Activated naive CD8-positive, alpha-beta T cell treated with anti-CD3 and anti-CD28 coated beads for 36 hours (primary cell): ENCODE data around the gene BTC. TPM values are rescaled to one million over a fixed set of nuclear protein-coding genes. Genes with fewer than 3 reads are reported as not detected.
"Not testable (repeated sequence)": the region's sequence is repeated elsewhere in the genome, so short reads cannot be mapped to it uniquely, and the experiment has no call there.

Source experiments
- DNase-seq: peaks from one replicate; pipeline ENCODE4 v3.0.0; 2021
- H3K27ac Mint-ChIP-seq: one replicate; pipeline ENCODE4 v1.8.0; 2022; ENCODE audit warnings: mild to moderate bottlenecking, moderate library complexity, mixed read lengths
- H3K27me3 Mint-ChIP-seq: one replicate; pipeline ENCODE4 v1.8.0; 2022; ENCODE audit warnings: mild to moderate bottlenecking, mixed read lengths
- H3K36me3 Mint-ChIP-seq: one replicate; pipeline ENCODE4 v1.8.0; 2021; ENCODE audit warnings: mild to moderate bottlenecking, mixed read lengths
- H3K4me1 Mint-ChIP-seq: one replicate; pipeline ENCODE4 v1.8.0; 2021; ENCODE audit warnings: mixed read lengths
- H3K4me3 Mint-ChIP-seq: one replicate; pipeline ENCODE4 v1.8.0; 2022; ENCODE audit warnings: mild to moderate bottlenecking, moderate library complexity, mixed read lengths
- H3K9me3 Mint-ChIP-seq: one replicate; pipeline ENCODE4 v1.8.0; 2022; ENCODE audit warnings: mixed read lengths
- total RNA-seq, 2 experiments: library from RNA; stranded (reverse); gene quantifications; one replicate each; pipeline ENCODE4 v1.2.3, GENCODE V29; 2021

The BTC gene
- total RNA-seq, 2 experiments from 2014 or later: not detected

DNA sequence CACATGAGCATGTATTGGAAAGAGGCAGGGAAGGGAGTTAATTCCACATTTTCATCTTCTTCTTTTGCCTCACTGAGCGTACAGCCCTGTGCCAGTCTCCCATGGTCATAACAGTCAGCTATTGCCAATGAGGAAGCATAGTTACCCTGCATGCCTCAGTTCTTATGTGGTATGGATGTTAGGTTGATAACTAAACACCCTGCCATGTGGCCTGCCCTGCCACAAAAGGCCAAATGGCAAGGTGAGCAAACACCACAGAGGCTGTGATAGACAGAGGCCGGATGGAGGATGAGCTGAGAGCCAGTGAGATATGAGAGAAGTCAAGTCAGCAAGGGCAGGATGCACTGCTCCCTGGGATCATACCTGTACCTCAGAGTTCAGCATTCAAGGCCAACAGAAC lies 59.3 kb downstream of the BTC start:
- DNase-seq: no peak
- no peaks in the 10 kb centered on the region for H3K36me3 Mint-ChIP-seq
- H3K9me3 Mint-ChIP-seq: no peaks in the 10 kb centered on the region
- H3K27me3 Mint-ChIP-seq: no peaks in the 10 kb centered on the region
- H3K4me1 Mint-ChIP-seq: no peaks in the 10 kb centered on the region
- no peak overlapping the region for H3K4me3 Mint-ChIP-seq
- H3K27ac Mint-ChIP-seq: no peak overlapping the region

GRCh38 chr4:74733756-74734155 lies 60.6 kb downstream of the BTC start:
- Mint-ChIP-seq H3K9me3 (no peaks in the 10 kb centered on the region), H3K4me1 (no peaks in the 10 kb centered on the region), H3K4me3 (no peak overlapping the region), H3K36me3 (no peaks in the 10 kb centered on the region), H3K27me3 (peaks cover 5% of the 10 kb centered on the region), H3K27ac (no peak overlapping the region)
- no peak for DNase-seq

GRCh38 chr4:74724979-74725378 lies 69.3 kb downstream of the BTC start:
- H3K4me3 Mint-ChIP-seq: no peak overlapping the region
- no peaks in the 10 kb centered on the region for H3K36me3 Mint-ChIP-seq
- no peaks in the 10 kb centered on the region for H3K4me1 Mint-ChIP-seq
- H3K27me3 Mint-ChIP-seq: peaks cover 29% of the 10 kb centered on the region
- DNase-seq: no peak
- no peak overlapping the region for H3K27ac Mint-ChIP-seq
- no peaks in the 10 kb centered on the region for H3K9me3 Mint-ChIP-seq

DNA sequence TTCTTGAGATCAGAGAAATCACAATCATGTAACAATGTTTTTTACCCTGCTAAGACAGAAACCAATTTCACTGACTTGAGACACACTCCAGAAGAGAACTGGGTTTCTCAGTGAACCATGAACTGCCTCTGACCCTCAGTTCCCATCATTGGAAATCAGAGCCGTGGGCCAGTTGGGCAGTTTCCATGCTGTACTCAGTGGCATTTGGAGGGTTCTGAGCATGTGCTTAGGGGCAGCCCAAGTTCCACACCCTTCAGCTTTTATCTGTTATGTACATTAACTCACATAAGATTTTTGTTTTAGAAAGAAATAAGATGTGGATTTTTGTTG lies 77.9 kb downstream of the BTC start:
- no peak for DNase-seq
- peaks cover 2% of the 10 kb centered on the region for H3K4me1 Mint-ChIP-seq
- peaks cover 9% of the 10 kb centered on the region for H3K9me3 Mint-ChIP-seq
- peaks cover 4% of the 10 kb centered on the region for H3K27me3 Mint-ChIP-seq
- no peak overlapping the region for H3K27ac Mint-ChIP-seq
- H3K36me3 Mint-ChIP-seq: no peaks in the 10 kb centered on the region
- H3K4me3 Mint-ChIP-seq: no peak overlapping the region

DNA sequence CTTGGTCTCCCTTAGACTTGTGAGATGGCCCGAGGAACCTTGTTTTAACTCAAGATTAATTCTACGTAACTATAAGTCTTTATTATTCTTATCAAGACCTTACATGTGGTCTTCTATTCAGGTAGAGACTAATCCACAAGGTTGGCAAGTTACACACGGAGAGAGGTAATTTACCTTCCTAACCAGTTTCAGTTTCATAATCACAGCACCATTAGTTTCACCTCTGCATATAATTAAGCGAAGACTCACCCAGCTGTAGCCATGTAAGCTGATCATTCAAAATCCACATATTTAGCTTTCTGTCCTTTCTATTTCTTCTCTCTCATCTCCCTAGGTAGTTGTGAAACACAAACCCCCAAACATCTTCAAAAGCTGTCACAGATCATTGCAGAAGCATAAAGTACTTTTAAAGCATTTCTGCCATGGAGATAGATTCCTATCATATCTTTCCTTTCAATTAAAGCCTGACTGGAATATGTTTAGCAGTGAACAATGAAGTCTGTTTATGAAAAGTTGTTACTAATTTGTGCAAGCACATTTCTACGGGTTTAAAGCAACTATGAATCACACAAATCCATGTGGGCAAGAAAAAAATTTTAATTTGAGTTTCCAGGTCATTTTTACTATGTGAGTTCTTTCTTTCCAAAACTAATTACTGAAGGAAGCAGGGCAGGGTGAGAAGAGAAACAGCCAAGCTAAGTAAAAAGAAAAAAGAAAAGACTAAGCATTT lies 78.5 kb downstream of the BTC start:
- H3K9me3 Mint-ChIP-seq: peaks cover 9% of the 10 kb centered on the region
- DNase-seq: no peak
- peaks cover 2% of the 10 kb centered on the region for H3K4me1 Mint-ChIP-seq
- H3K27ac Mint-ChIP-seq: no peak overlapping the region
- H3K4me3 Mint-ChIP-seq: no peak overlapping the region
- peaks cover 4% of the 10 kb centered on the region for H3K27me3 Mint-ChIP-seq
- H3K36me3 Mint-ChIP-seq: no peaks in the 10 kb centered on the region

GRCh38 chr4:74714611-74715130 lies 79.7 kb downstream of the BTC start:
- Mint-ChIP-seq H3K27ac (no peak overlapping the region), H3K4me3 (no peak overlapping the region), H3K4me1 (peaks cover 2% of the 10 kb centered on the region), H3K27me3 (peaks cover 7% of the 10 kb centered on the region), H3K36me3 (no peaks in the 10 kb centered on the region), H3K9me3 (peaks cover 10% of the 10 kb centered on the region)
- no peak for DNase-seq

DNA sequence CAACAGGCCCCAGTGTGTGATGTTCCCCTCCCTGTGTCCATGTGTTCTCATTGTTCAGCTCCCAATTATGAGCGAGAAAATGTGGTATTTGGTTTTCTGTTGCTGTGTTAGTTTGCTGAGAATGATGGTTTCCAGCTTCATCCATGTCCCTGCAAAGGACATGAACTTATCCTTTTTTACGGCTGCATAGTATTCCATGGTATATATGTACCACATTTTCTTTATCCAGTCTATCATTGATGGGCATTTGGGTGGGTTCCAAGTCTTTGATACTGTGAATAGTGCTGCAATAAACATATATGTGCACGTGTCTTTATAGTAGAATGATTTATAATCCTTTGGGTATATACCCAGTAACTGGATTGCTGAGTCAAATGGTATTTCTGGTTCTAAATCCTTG lies 86.2 kb downstream of the BTC start:
- not testable (repeated sequence) for H3K4me1 Mint-ChIP-seq, H3K4me3 Mint-ChIP-seq, DNase-seq, H3K36me3 Mint-ChIP-seq, H3K27ac Mint-ChIP-seq
- Mint-ChIP-seq H3K27me3 (peaks cover 12% of the 10 kb centered on the region), H3K9me3 (peaks cover 20% of the 10 kb centered on the region)

Other genes starting within 250 kb of the BTC start
- gene PARM1, start 138.6 kb upstream of the BTC start, total RNA-seq: under 1 TPM in 1 of 2 experiments, not detected in 1; 0.04 TPM